OCI-LY1 (cell line): Measurements from ENCODE around the gene MANSC4.

Source experiments
- H2AFZ ChIP-seq: fragments of 200-600 bp; sonication (generic), shearing (Covaris generic); 2 replicates; pipeline ENCODE4 v1.6.0; 2014; ENCODE audit warnings: antibody characterized with exemption, mild to moderate bottlenecking, low read length
- H3F3A ChIP-seq: fragments of 200-600 bp; sonication (generic), shearing (Covaris generic); 2 replicates; pipeline ENCODE4 v1.6.0; 2014; ENCODE audit warnings: mild to moderate bottlenecking, antibody characterized with exemption, low read length, moderate library complexity; ENCODE audit not compliant: insufficient read depth
- H3K27ac ChIP-seq: fragments of 200-600 bp; sonication (generic); 2 replicates; pipeline ENCODE4 v1.5.1; 2014; ENCODE audit warnings: low read length, mixed run types, mild to moderate bottlenecking, low read depth; ENCODE audit not compliant: poor library complexity, severe bottlenecking
- H3K27me3 ChIP-seq: fragments of 200-600 bp; sonication (generic); 2 replicates; pipeline ENCODE4 v1.6.0; 2014; ENCODE audit warnings: antibody characterized with exemption, mild to moderate bottlenecking, low read length, moderate library complexity; ENCODE audit not compliant: insufficient read depth
- H3K36me3 ChIP-seq: fragments of 200-600 bp; sonication (generic); 2 replicates; pipeline ENCODE4 v1.6.1; 2014; ENCODE audit warnings: mild to moderate bottlenecking, antibody characterized with exemption, low read length, moderate library complexity, mixed read lengths; ENCODE audit not compliant: insufficient read depth
- H3K4me1 ChIP-seq: fragments of 200-600 bp; sonication (generic); 2 replicates; pipeline ENCODE4 v1.5.1; 2014; ENCODE audit warnings: mild to moderate bottlenecking, low read length, moderate library complexity; ENCODE audit not compliant: insufficient read depth, severe bottlenecking
- H3K4me2 ChIP-seq: fragments of 200-600 bp; sonication (generic), shearing (Covaris generic); 2 replicates; pipeline ENCODE4 v1.6.1; 2014; ENCODE audit warnings: low read length
- H3K4me3 ChIP-seq: fragments of 200-600 bp; sonication (generic); 2 replicates; pipeline ENCODE4 v1.5.1; 2014; ENCODE audit warnings: low read length, low read depth, mild to moderate bottlenecking, mixed read lengths; ENCODE audit not compliant: poor library complexity, severe bottlenecking
- H3K79me2 ChIP-seq: fragments of 200-600 bp; shearing (Covaris generic); 2 replicates; pipeline ENCODE4 v1.6.1; 2016; ENCODE audit warnings: mixed run types, low read length, mixed read lengths; ENCODE audit not compliant: insufficient read depth
- H3K9ac ChIP-seq: fragments of 200-600 bp; sonication (generic), shearing (Covaris generic); 2 replicates; pipeline ENCODE4 v1.6.1; 2014; ENCODE audit warnings: mild to moderate bottlenecking, low read length, mixed read lengths
- H3K9me2 ChIP-seq: fragments of 200-600 bp; sonication (generic), shearing (Covaris generic); 2 replicates; pipeline ENCODE4 v1.6.1; 2014; ENCODE audit warnings: low read depth, mild to moderate bottlenecking, low read length, mixed read lengths
- H3K9me3 ChIP-seq: fragments of 200-600 bp; shearing (Covaris generic); 2 replicates; pipeline ENCODE4 v1.6.1; 2014; ENCODE audit warnings: low read length, mixed read lengths
- H4K20me1 ChIP-seq: fragments of 200-600 bp; sonication (generic), shearing (Covaris generic); 2 replicates; pipeline ENCODE4 v1.6.0; 2016; ENCODE audit warnings: mild to moderate bottlenecking, low read length; ENCODE audit not compliant: insufficient read depth
- CTCF ChIP-seq: fragments of 200-600 bp; sonication (generic), shearing (Covaris generic); IDR thresholded peaks from 2 replicates; pipeline ENCODE4 v1.5.1; 2017; ENCODE audit warnings: mild to moderate bottlenecking, antibody characterized with exemption, low read length, moderate library complexity, mixed read lengths
- EZH2 ChIP-seq: fragments of 200-600 bp; sonication (generic), shearing (Covaris generic); IDR thresholded peaks from 2 replicates; pipeline ENCODE4 v1.8.0; 2017; ENCODE audit warnings: borderline replicate concordance, mixed run types, mild to moderate bottlenecking, antibody characterized with exemption, low read length, moderate library complexity, mixed read lengths

MANSC4 gene

GRCh38 chr12:27817766-27818165 lies 37.7 kb upstream of the MANSC4 start:
- Histone ChIP-seq H4K20me1 (no peaks in the 10 kb centered on the region), H3K9me2 (no peaks in the 10 kb centered on the region), H3K4me1 (peaks cover 60% of the 10 kb centered on the region), H3K27ac (peak overlapping the region; percentile 62), H3K79me2 (no peaks in the 10 kb centered on the region), H3K4me3 (no peak overlapping the region), H3F3A (0 out of 2 replicates have a peak, but pooled peaks cover 3% of the 10 kb centered on the region), H3K9ac (peak overlapping the region; percentile 12; the same call in 1 of the 2 replicates), H3K4me2 (peak overlapping the region; percentile 27; the same call in 1 of the 2 replicates), H2AFZ (no peak overlapping the region), H3K27me3 (no peaks in the 10 kb centered on the region), H3K36me3 (peaks cover 15% of the 10 kb centered on the region), H3K9me3 (no peaks in the 10 kb centered on the region)
- no peak for TF ChIP-seq EZH2
- TF ChIP-seq CTCF = no peak

- H4K20me1 ChIP-seq = no peaks in the 10 kb centered on the region
- H3K9me2 ChIP-seq = no peaks in the 10 kb centered on the region
- no peak overlapping the region for H3K4me3 ChIP-seq
- no peak overlapping the region for H3K4me2 ChIP-seq
- TF ChIP-seq EZH2 (no peak), CTCF (no peak)
- no peaks in the 10 kb centered on the region for H3K79me2 ChIP-seq
- H3K27ac ChIP-seq = no peak overlapping the region
- peaks cover 40% of the 10 kb centered on the region for H3K4me1 ChIP-seq
- H3F3A ChIP-seq = 0 out of 2 replicates have a peak, but pooled peaks cover 3% of the 10 kb centered on the region
- no peaks in the 10 kb centered on the region for H3K27me3 ChIP-seq
- H3K36me3 ChIP-seq = peaks cover 15% of the 10 kb centered on the region
- no peak overlapping the region for H3K9ac ChIP-seq
- no peaks in the 10 kb centered on the region for H3K9me3 ChIP-seq
- no peak overlapping the region for H2AFZ ChIP-seq
Measured at GRCh38 chr12:27814851-27815591, 35.0 kb upstream of the MANSC4 start.

GRCh38 chr12:27814411-27814810 lies 34.4 kb upstream of the MANSC4 start:
- Histone ChIP-seq H3K27ac (no peak overlapping the region), H3K4me3 (no peak overlapping the region), H3K79me2 (no peaks in the 10 kb centered on the region), H3K27me3 (no peaks in the 10 kb centered on the region), H3K4me1 (peaks cover 34% of the 10 kb centered on the region), H3K9ac (no peak overlapping the region), H4K20me1 (no peaks in the 10 kb centered on the region), H3K9me3 (no peaks in the 10 kb centered on the region), H2AFZ (no peak overlapping the region), H3K4me2 (no peak overlapping the region), H3K9me2 (no peaks in the 10 kb centered on the region), H3K36me3 (peaks cover 15% of the 10 kb centered on the region), H3F3A (0 out of 2 replicates have a peak, but pooled peaks cover 3% of the 10 kb centered on the region)
- no peak for TF ChIP-seq EZH2
- TF ChIP-seq CTCF = no peak
